Neuronal stem cell (in vitro differentiated cells): ENCODE data around the gene TTL.

Experiments
- DNase-seq: peaks from one replicate; pipeline ENCODE4 v3.0.0-alpha.2; 2013; ENCODE audit warnings: low spot score
- H2AFZ ChIP-seq: one replicate; pipeline ENCODE4 v1.6.1; 2013; ENCODE audit warnings: mild to moderate bottlenecking, low read length, inconsistent platforms
- H2AK5ac ChIP-seq: 2 replicates; pipeline ENCODE4 v1.6.1; 2013; ENCODE audit warnings: low read depth, mild to moderate bottlenecking, inconsistent platforms, low read length, moderate library complexity, mixed read lengths
- H2BK120ac ChIP-seq: 2 replicates; pipeline ENCODE4 v1.6.1; 2013; ENCODE audit warnings: low read depth, mild to moderate bottlenecking, inconsistent platforms, low read length, moderate library complexity, mixed read lengths
- H2BK12ac ChIP-seq: one replicate; pipeline ENCODE4 v1.6.1; 2013; ENCODE audit warnings: low read length, inconsistent platforms
- H2BK15ac ChIP-seq: 2 replicates; pipeline ENCODE4 v1.6.1; 2013; ENCODE audit warnings: mild to moderate bottlenecking, low read length, inconsistent platforms, mixed read lengths
- H2BK5ac ChIP-seq: one replicate; pipeline ENCODE4 v1.6.1; 2013; ENCODE audit warnings: inconsistent platforms, mild to moderate bottlenecking, low read length, moderate library complexity
- H3K14ac ChIP-seq: one replicate; pipeline ENCODE4 v1.6.1; 2013; ENCODE audit warnings: low read length, inconsistent platforms
- H3K18ac ChIP-seq: 2 replicates; pipeline ENCODE4 v1.6.1; 2013; ENCODE audit warnings: low read length, inconsistent platforms
- H3K23ac ChIP-seq: 2 replicates; pipeline ENCODE4 v1.6.1; 2013; ENCODE audit warnings: low read depth, mild to moderate bottlenecking, mixed read lengths, low read length, inconsistent platforms; ENCODE audit not compliant: poor library complexity
- H3K27ac ChIP-seq: replicated peaks from 3 replicates; pipeline ENCODE4 v1.5.1; 2013; ENCODE audit warnings: low read length, inconsistent platforms
- H3K27me3 ChIP-seq, 3 experiments: 2 replicates each; pipeline ENCODE4 v1.6.1; 2013; ENCODE audit warnings: low read length in 3 of 3, mild to moderate bottlenecking in 2 of 3, inconsistent platforms in 1 of 3, low read depth in 1 of 3, mixed read lengths in 1 of 3, moderate library complexity in 1 of 3; ENCODE audit not compliant: control insufficient read depth in 3 of 3, insufficient read depth in 3 of 3
- H3K36me3 ChIP-seq, 2 donors: replicated peaks in 1 of 2; 2 replicates each; pipeline ENCODE4 v1.6.1; 2013; ENCODE audit warnings: low read length in 2 of 2; ENCODE audit not compliant: control insufficient read depth in 2 of 2, insufficient read depth in 2 of 2
- H3K4ac ChIP-seq: 2 replicates; pipeline ENCODE4 v1.6.1; 2013; ENCODE audit warnings: inconsistent platforms, mild to moderate bottlenecking, low read length, moderate library complexity
- H3K4me1 ChIP-seq, 2 donors: 1 replicate in 1 of 2; 2 replicates in 1 of 2; pipeline ENCODE4 v1.6.1; 2013; ENCODE audit warnings: low read length in 2 of 2, low read depth in 1 of 2; ENCODE audit not compliant: control insufficient read depth in 2 of 2, insufficient read depth in 1 of 2
- H3K4me2 ChIP-seq: one replicate; pipeline ENCODE4 v1.6.1; 2013; ENCODE audit warnings: mild to moderate bottlenecking, low read length, inconsistent platforms; ENCODE audit not compliant: insufficient read depth, poor library complexity, severe bottlenecking
- H3K4me3 ChIP-seq, 2 donors: 2 replicates each; pipeline ENCODE4 v1.5.1; 2013; ENCODE audit warnings: low read length in 2 of 2, mild to moderate bottlenecking in 2 of 2, inconsistent platforms in 1 of 2, moderate library complexity in 1 of 2
- H3K79me1 ChIP-seq: one replicate; pipeline ENCODE4 v1.6.1; 2013; ENCODE audit warnings: low read depth, mild to moderate bottlenecking, inconsistent platforms, low read length, moderate library complexity
- H3K9ac ChIP-seq: one replicate; pipeline ENCODE4 v1.6.1; 2013; ENCODE audit warnings: mild to moderate bottlenecking, low read depth, low read length, inconsistent platforms; ENCODE audit not compliant: poor library complexity
- H3K9me3 ChIP-seq, 2 donors: replicated peaks in 1 of 2; 2 replicates each; pipeline versions ENCODE3 to v1.6.1; 2013; ENCODE audit warnings: low read length in 2 of 2, mild to moderate bottlenecking in 2 of 2, inconsistent platforms in 1 of 2, low read depth in 1 of 2, mixed read lengths in 1 of 2, moderate library complexity in 1 of 2; ENCODE audit not compliant: control insufficient read depth in 2 of 2, insufficient read depth in 1 of 2
- H4K8ac ChIP-seq: one replicate; pipeline ENCODE4 v1.6.1; 2013; ENCODE audit warnings: low read depth, mild to moderate bottlenecking, inconsistent platforms, low read length, moderate library complexity
- H4K91ac ChIP-seq: one replicate; pipeline ENCODE4 v1.6.1; 2013; ENCODE audit warnings: low read length, low read depth, mild to moderate bottlenecking, inconsistent platforms; ENCODE audit not compliant: poor library complexity
- WGBS, 2 donors: extraction: QIAGEN DNeasy Blood & Tissue Kit; methylation state at CpG; one replicate each; pipeline ENCODE4 v1.1.7; 2013; ENCODE audit warnings: missing lambda C conversion rate in 2 of 2, mixed read lengths in 1 of 2; ENCODE audit not compliant: insufficient read length in 2 of 2, insufficient replicate concordance in 1 of 2; ENCODE audit errors: extremely low coverage in 2 of 2; 5-methylcytosine and 5-hydroxymethylcytosine counted together

TTL gene

GRCh38 chr2:112539306-112539705 lies 57.4 kb downstream of the TTL start:
- H3K18ac ChIP-seq, result no peak overlapping the region
- H3K9ac ChIP-seq, result no peak overlapping the region
- H2AK5ac ChIP-seq, result no peak overlapping the region
- no peak overlapping the region for H2AFZ ChIP-seq
- no peak overlapping the region for H3K27ac ChIP-seq
- no peak overlapping the region for H2BK15ac ChIP-seq
- no peak overlapping the region for H3K4me3 ChIP-seq
- no peaks in the 10 kb centered on the region for H3K36me3 ChIP-seq
- no peak overlapping the region for H4K8ac ChIP-seq
- H3K9me3 ChIP-seq, result no peaks in the 10 kb centered on the region
- no peak overlapping the region for H2BK120ac ChIP-seq
- H3K4ac ChIP-seq, result no peak overlapping the region
- WGBS, 2 donors, result no CpG with 5 or more reads among the region's 2 CpGs
- no peaks in the 10 kb centered on the region for H3K27me3 ChIP-seq
- H3K4me1 ChIP-seq, result peaks cover 1 to 2% of the 10 kb centered on the region in 2 donors
- H2BK12ac ChIP-seq, result no peak overlapping the region
- no peaks in the 10 kb centered on the region for H3K79me1 ChIP-seq
- no peak overlapping the region for H3K14ac ChIP-seq
- no peak overlapping the region for H2BK5ac ChIP-seq
- no peak overlapping the region for H4K91ac ChIP-seq
- no peak overlapping the region for H3K4me2 ChIP-seq
- no peak overlapping the region for H3K23ac ChIP-seq
- DNase-seq, result no peak

- H3K27me3 ChIP-seq, result no peaks in the 10 kb centered on the region
- no peak overlapping the region for H2BK15ac ChIP-seq
- H3K9me3 ChIP-seq, result no peaks in the 10 kb centered on the region
- no peak overlapping the region for H2BK12ac ChIP-seq
- no peak overlapping the region for H4K8ac ChIP-seq
- H3K23ac ChIP-seq, result no peak overlapping the region
- H2AFZ ChIP-seq, result peak overlapping the region; percentile 95
- H3K27ac ChIP-seq, result no peak overlapping the region
- peaks cover 0 to 6% of the 10 kb centered on the region in 2 donors for H3K36me3 ChIP-seq
- DNase-seq, result no peak
- H4K91ac ChIP-seq, result no peak overlapping the region
- no peak overlapping the region for H3K9ac ChIP-seq
- H3K79me1 ChIP-seq, result no peaks in the 10 kb centered on the region
- H2BK5ac ChIP-seq, result no peak overlapping the region
- H3K14ac ChIP-seq, result no peak overlapping the region
- H3K18ac ChIP-seq, result no peak overlapping the region
- H3K4me2 ChIP-seq, result no peak overlapping the region
- no CpG with 5 or more reads among the region's 2 CpGs for WGBS, 2 donors
- H3K4me1 ChIP-seq, result peaks cover 1 to 2% of the 10 kb centered on the region in 2 donors
- H3K4ac ChIP-seq, result no peak overlapping the region
- H2AK5ac ChIP-seq, result no peak overlapping the region
- H2BK120ac ChIP-seq, result no peak overlapping the region
- H3K4me3 ChIP-seq, result no peak overlapping the region
Observed at GRCh38 chr2:112540906-112541305, 59.0 kb downstream of the TTL start.

- H2BK5ac ChIP-seq, result peak overlapping the region; percentile 93
- no peak overlapping the region for H4K91ac ChIP-seq
- peak overlapping the region; percentile 95 for H3K4me2 ChIP-seq
- H3K27ac ChIP-seq, result peak overlapping the region; percentile 85
- H3K9ac ChIP-seq, result peak overlapping the region; percentile 97
- no peak overlapping the region for H2AK5ac ChIP-seq
- H4K8ac ChIP-seq, result peak overlapping the region; percentile 2
- H3K36me3 ChIP-seq, result peaks cover 0 to 10% of the 10 kb centered on the region in 2 donors
- no peak overlapping the region for H2BK12ac ChIP-seq
- H3K4ac ChIP-seq, result no peak overlapping the region
- peak overlapping the region; percentile 88 to 93 for H3K4me3 ChIP-seq
- H3K4me1 ChIP-seq, result peaks cover 1 to 2% of the 10 kb centered on the region in 2 donors
- no peaks in the 10 kb centered on the region for H3K9me3 ChIP-seq
- no peaks in the 10 kb centered on the region for H3K27me3 ChIP-seq
- peak overlapping the region; percentile 99 for H3K18ac ChIP-seq
- peak overlapping the region; percentile 95 for H2AFZ ChIP-seq
- H2BK120ac ChIP-seq, result peak overlapping the region; percentile 84
- WGBS, 2 donors, result no CpG with 5 or more reads among the region's 34 CpGs
- peak; percentile 64 for DNase-seq
- peak overlapping the region; percentile 94 for H3K23ac ChIP-seq
- no peak overlapping the region for H3K14ac ChIP-seq
- peak overlapping the region; percentile 30 for H2BK15ac ChIP-seq
- H3K79me1 ChIP-seq, result no peaks in the 10 kb centered on the region
Observed at GRCh38 chr2:112541315-112542122, 59.6 kb downstream of the TTL start.

GRCh38 chr2:112542123-112542983 lies 60.4 kb downstream of the TTL start, which contains the start of gene POLR1B:
Gene POLR1B (plus strand): TSS chr2:112542465. CDS start chr2:112542495, 30 bp downstream.
- Histone ChIP-seq H3K14ac (peak within 1 kb of the TSS; percentile 86), H3K79me1 (no peaks in the 10 kb centered on the region), H2BK15ac (peak within 1 kb of the TSS; percentile 56), H3K27me3 (no peaks in the 10 kb centered on the region), H3K18ac (peak within 1 kb of the TSS; percentile 99), H2BK12ac (peak within 1 kb of the TSS; percentile 35), H2BK5ac (peak within 1 kb of the TSS; percentile 93), H3K27ac (peak within 1 kb of the TSS; percentile 85), H3K4ac (peak within 1 kb of the TSS; percentile 57), H4K8ac (peak within 1 kb of the TSS; percentile 2), H3K23ac (peak within 1 kb of the TSS; percentile 94), H3K4me3 (peak within 1 kb of the TSS; percentile 88 to 93), H2BK120ac (peak within 1 kb of the TSS; percentile 84), H3K4me1 (peaks cover 1 to 2% of the 10 kb centered on the region in 2 donors), H3K9me3 (no peaks in the 10 kb centered on the region), H2AFZ (peak within 1 kb of the TSS; percentile 95), H3K36me3 (peaks cover 3 to 18% of the 10 kb centered on the region in 2 donors), H3K4me2 (peak within 1 kb of the TSS; percentile 95), H4K91ac (no peak within 1 kb of the TSS), H3K9ac (peak within 1 kb of the TSS; percentile 97), H2AK5ac (peak within 1 kb of the TSS; percentile 68)
- peak; percentile 80 for DNase-seq
- no CpG with 5 or more reads among the region's 67 CpGs for WGBS, 2 donors
